Measurements from ENCODE around the gene DUSP22. TPM values are rescaled to one million over a fixed set of nuclear protein-coding genes. Genes with fewer than 3 reads are reported as not detected.
"Not testable (repeated sequence)": the region's sequence is repeated elsewhere in the genome, so short reads cannot be mapped to it uniquely, and the experiment has no call there.

The DUSP22 gene
- total RNA-seq, 1 donor from 2014 or later, result 40.0 TPM

DNA sequence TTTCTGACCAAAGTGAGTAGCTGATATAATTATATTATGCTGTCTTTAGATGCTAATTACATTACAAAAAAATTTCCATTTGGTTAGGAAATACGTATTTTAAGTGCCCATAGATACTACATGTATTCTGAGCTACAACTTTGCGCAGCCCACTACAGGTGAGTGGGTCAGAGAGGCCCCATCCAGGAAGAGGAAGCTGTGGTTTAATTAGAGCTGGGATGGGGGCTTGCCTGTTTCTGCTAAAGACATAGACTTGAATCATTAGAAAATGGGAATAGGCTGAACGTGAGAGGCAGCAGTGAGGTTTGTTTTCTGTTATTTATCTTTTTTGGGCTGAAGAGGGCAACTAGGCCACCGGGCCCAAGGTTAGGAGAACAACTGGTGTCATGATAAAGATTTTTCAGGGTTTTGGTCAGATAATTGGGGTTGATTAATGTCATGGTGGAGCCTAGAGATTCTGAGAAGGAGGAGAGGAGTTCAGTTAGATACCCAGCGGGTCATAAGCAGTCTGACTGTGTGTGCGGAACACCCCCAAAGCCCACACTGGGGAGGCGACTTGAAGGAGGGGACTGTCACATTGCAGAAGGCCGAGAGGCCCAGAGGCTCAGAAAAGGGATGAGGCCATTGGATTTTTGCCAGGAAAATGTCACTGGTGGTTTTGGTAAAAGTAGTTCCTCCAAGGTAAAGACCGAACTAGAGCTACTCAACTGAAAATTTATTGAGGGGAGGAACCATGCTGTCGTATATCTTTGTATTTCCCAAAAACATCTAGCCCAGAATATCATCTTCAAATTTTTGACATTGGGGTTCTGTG lies 84.7 kb downstream of the DUSP22 start:
- Mint-ChIP-seq H3K9me3 (peaks cover 46% of the 10 kb centered on the region), H3K27ac (no peak overlapping the region), H3K4me3 (no peak overlapping the region), H3K27me3 (ENCODE audit: insufficient read depth, low read depth) (peaks cover 11% of the 10 kb centered on the region), H3K4me1 (peaks cover 4% of the 10 kb centered on the region), H3K36me3 (no peaks in the 10 kb centered on the region)
- H3F3A ChIP-seq (ENCODE audit: low read depth), result no peaks in the 10 kb centered on the region
- no peaks in the 10 kb centered on the region for H3K36me3 ChIP-seq
- no peaks in the 10 kb centered on the region for H3K4me1 ChIP-seq
- DNase-seq (ENCODE audit: low spot score), result no peak
- H2AFZ ChIP-seq (replicated peaks), result no peak overlapping the region
- no peak overlapping the region for H3K27ac ChIP-seq
- H3K4me3 ChIP-seq, result no peak overlapping the region
- no peaks in the 10 kb centered on the region for H4K20me1 ChIP-seq (ENCODE audit: low read depth)
- no peak overlapping the region for H3K4me2 ChIP-seq
- peaks cover 3% of the 10 kb centered on the region for H3K27me3 ChIP-seq
- TF ChIP-seq, protein P1, sequence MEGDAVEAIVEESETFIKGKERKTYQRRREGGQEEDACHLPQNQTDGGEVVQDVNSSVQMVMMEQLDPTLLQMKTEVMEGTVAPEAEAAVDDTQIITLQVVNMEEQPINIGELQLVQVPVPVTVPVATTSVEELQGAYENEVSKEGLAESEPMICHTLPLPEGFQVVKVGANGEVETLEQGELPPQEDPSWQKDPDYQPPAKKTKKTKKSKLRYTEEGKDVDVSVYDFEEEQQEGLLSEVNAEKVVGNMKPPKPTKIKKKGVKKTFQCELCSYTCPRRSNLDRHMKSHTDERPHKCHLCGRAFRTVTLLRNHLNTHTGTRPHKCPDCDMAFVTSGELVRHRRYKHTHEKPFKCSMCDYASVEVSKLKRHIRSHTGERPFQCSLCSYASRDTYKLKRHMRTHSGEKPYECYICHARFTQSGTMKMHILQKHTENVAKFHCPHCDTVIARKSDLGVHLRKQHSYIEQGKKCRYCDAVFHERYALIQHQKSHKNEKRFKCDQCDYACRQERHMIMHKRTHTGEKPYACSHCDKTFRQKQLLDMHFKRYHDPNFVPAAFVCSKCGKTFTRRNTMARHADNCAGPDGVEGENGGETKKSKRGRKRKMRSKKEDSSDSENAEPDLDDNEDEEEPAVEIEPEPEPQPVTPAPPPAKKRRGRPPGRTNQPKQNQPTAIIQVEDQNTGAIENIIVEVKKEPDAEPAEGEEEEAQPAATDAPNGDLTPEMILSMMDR (IDR thresholded peaks at IDR 0.05), result no peak
- TF ChIP-seq EZH2 (IDR thresholded peaks at IDR 0.05), result no peak
- TF ChIP-seq EZH2phosphoT487 (IDR thresholded peaks at IDR 0.05), result no peak
- H3K9ac ChIP-seq, result no peak overlapping the region
- no peaks in the 10 kb centered on the region for H3K9me3 ChIP-seq (ENCODE audit: low read depth)
- no peaks in the 10 kb centered on the region for H3K79me2 ChIP-seq (ENCODE audit: low read depth)

DNA sequence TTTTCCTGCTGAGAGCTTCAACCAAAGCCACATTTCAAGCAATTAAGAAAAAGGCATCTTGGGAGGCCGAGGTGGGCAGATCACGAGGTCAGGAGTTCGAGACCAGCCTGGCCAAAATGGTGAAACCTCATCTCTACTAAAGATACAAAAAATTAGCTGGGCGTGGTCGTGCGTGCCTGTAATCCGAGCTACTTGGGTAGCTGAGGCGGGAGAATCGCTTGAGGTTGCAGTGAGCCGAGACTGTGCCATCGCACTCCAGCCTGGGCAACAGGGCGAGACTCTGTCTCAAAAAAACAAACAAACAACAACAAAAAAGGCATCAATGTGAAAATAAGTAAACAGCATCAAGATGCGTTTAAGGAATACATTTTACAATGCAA lies 85.3 kb downstream of the DUSP22 start:
- H3K27me3 ChIP-seq; H3K4me1 ChIP-seq; H3K4me2 ChIP-seq; H3K9ac ChIP-seq; H2AFZ ChIP-seq (replicated peaks); H4K20me1 ChIP-seq (ENCODE audit: low read depth); H3K79me2 ChIP-seq (ENCODE audit: low read depth); H3K27ac ChIP-seq; H3K36me3 ChIP-seq; H3K4me3 ChIP-seq; H3K4me1 Mint-ChIP-seq; H3K27ac Mint-ChIP-seq; H3K36me3 Mint-ChIP-seq; H3K27me3 Mint-ChIP-seq (ENCODE audit: insufficient read depth, low read depth); DNase-seq (ENCODE audit: low spot score); H3K9me3 ChIP-seq (ENCODE audit: low read depth); H3K4me3 Mint-ChIP-seq; H3F3A ChIP-seq (ENCODE audit: low read depth): not testable (repeated sequence)
- peaks cover 45% of the 10 kb centered on the region for H3K9me3 Mint-ChIP-seq

DNA sequence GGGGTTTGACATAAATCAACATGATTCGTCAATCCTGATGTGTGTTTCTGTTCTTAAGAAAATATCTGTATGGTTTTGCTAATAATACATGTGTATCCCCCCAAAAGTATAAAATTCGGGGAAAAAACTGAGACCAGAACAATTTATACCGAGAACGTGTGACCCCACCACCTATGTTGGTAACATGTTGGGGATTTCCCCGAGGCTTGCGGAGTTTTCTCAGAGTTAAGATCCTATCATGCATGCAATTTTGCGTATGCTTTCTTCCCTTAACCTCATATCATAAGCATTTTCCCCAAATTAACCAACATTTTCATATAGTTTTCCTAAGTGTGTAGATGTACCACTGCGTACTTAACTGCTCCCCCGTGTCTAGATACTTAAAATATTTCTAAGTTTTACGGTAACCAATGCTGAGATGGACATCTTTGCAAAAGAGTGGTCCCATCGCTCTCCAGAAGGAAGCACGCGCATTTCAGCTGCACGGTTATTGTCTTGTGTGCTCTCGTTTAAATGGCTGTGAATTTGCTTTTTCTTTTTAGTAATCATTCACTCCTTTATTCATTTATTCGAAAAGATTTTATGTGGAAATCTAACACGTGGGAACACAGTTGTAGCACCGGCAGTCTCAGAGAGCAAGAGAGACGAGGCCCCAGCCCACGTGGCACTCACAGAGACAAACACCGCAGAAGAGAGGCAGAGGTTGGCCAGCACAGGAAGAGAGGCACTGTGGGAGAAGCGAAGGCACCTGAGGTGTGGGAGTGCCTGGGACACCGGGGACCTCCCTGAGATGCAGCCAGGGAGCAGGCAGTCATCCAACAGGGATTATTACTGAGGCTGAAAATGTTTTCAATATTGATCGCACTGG lies 86.0 kb downstream of the DUSP22 start:
- Mint-ChIP-seq H3K4me1 (peaks cover 4% of the 10 kb centered on the region), H3K27ac (no peak overlapping the region), H3K4me3 (no peak overlapping the region), H3K36me3 (no peaks in the 10 kb centered on the region), H3K27me3 (ENCODE audit: insufficient read depth, low read depth) (peaks cover 9% of the 10 kb centered on the region), H3K9me3 (peaks cover 40% of the 10 kb centered on the region)
- TF ChIP-seq, protein P1 (IDR thresholded peaks at IDR 0.05), result no peak
- no peak for TF ChIP-seq EZH2phosphoT487 (IDR thresholded peaks at IDR 0.05)
- Histone ChIP-seq H3K79me2 (ENCODE audit: low read depth) (no peaks in the 10 kb centered on the region), H3F3A (ENCODE audit: low read depth) (no peaks in the 10 kb centered on the region), H3K4me2 (no peak overlapping the region), H3K9ac (no peak overlapping the region), H3K4me3 (no peak overlapping the region), H3K27ac (no peak overlapping the region), H3K36me3 (no peaks in the 10 kb centered on the region), H4K20me1 (ENCODE audit: low read depth) (no peaks in the 10 kb centered on the region), H3K4me1 (no peaks in the 10 kb centered on the region), H3K27me3 (peaks cover 3% of the 10 kb centered on the region), H2AFZ (replicated peaks) (no peak overlapping the region), H3K9me3 (ENCODE audit: low read depth) (no peaks in the 10 kb centered on the region)
- no peak for DNase-seq (ENCODE audit: low spot score)
